ENCODE measurements around the gene HIPK4. TPM values are rescaled to one million over a fixed set of nuclear protein-coding genes. Genes with fewer than 3 reads are reported as not detected.
"Not testable (repeated sequence)": the region's sequence is repeated elsewhere in the genome, so short reads cannot be mapped to it uniquely, and the experiment has no call there.

The HIPK4 gene
- total and polyA plus RNA-seq, 2 of the 4 experiments (the other 2 are of a cell fraction) = 0.12 to 0.18 TPM

GRCh38 chr19:40370253-40370652 is 19.7 kb downstream of the HIPK4 start:
- H2BK120ac ChIP-seq (ENCODE audit: low read depth, low read length); H3K9ac ChIP-seq (ENCODE audit: low read depth, low read length); H3K23ac ChIP-seq (ENCODE audit: low read depth, low read length); ATAC-seq (ENCODE audit: low read depth); H3K4ac ChIP-seq (ENCODE audit: low read depth, low read length); H2BK5ac ChIP-seq (ENCODE audit: low read depth, low read length, poor library complexity, severe bottlenecking); H4K91ac ChIP-seq (ENCODE audit: insufficient read depth, low read depth, low read length); H2AK5ac ChIP-seq (ENCODE audit: low read depth, low read length); H3K56ac ChIP-seq (ENCODE audit: extremely low read depth, insufficient read depth, low read length); dilution Hi-C loops (cut with HindIII; ENCODE audit: low sequenced_read_pairs, unreplicated experiment); H4K8ac ChIP-seq (ENCODE audit: low read depth in 2 of 2, low read length in 2 of 2); H2BK20ac ChIP-seq (ENCODE audit: low read depth, low read length); BruUV-seq (replicated peaks); H3K14ac ChIP-seq (replicated peaks; ENCODE audit: low read depth, low read length); H2AFZ ChIP-seq (replicated peaks; ENCODE audit: low read length, poor library complexity); in situ Hi-C loops (cut with MboI; ENCODE audit: low sequenced_read_pairs); H4K20me1 ChIP-seq (ENCODE audit: insufficient read depth, low read length); H3K4me1 ChIP-seq (ENCODE audit: control insufficient read depth, insufficient read depth, low read length); H3K4me2 ChIP-seq (ENCODE audit: low read depth, low read length); H2AK9ac ChIP-seq (replicated peaks; ENCODE audit: low read depth, low read length, poor library complexity); H3K18ac ChIP-seq (ENCODE audit: low read depth, low read length); H3K27me3 ChIP-seq (ENCODE audit: control insufficient read depth, insufficient read depth, low read length); H3K4me3 ChIP-seq (ENCODE audit: insufficient read depth, low read depth, low read length); H2BK15ac ChIP-seq (ENCODE audit: low read depth, low read length); DNase-seq; CTCF ChIA-PET; H3K27ac ChIP-seq (ENCODE audit: insufficient read depth, low read length); H4K5ac ChIP-seq (ENCODE audit: low read depth, low read length); intact Hi-C loops (cut with micrococcal nuclease); POLR2A ChIA-PET (ENCODE audit: unreplicated experiment); H3K9me3 ChIP-seq (ENCODE audit: control insufficient read depth, insufficient read depth, low read length): not testable (repeated sequence)
- WGBS, 2 experiments (ENCODE audit: extremely low coverage in 2 of 2, insufficient read length in 1 of 2) = no CpG with 5 or more reads among the region's 3 CpGs
- Histone ChIP-seq H3K36me3 (ENCODE audit: control insufficient read depth, insufficient read depth, low read length) (peaks cover 63% of the 10 kb centered on the region), H3K9me1 (ENCODE audit: insufficient read depth, low read length) (peaks cover 23% of the 10 kb centered on the region), H3K79me1 (ENCODE audit: low read depth in 1 of 2, low read length in 2 of 2) (peaks cover 9 to 29% of the 10 kb centered on the region in 2 experiments)

Measured in IMR-90 (cell line).